Fibroblast of pulmonary artery (primary cell): ENCODE measurements around the gene NDST1.
"Not testable (repeated sequence)": the region's sequence is repeated elsewhere in the genome, so short reads cannot be mapped to it uniquely, and the experiment has no call there.

Experiments used
- DNase-seq: peaks from one replicate; pipeline ENCODE4 v3.0.0-alpha.2; 2010; ENCODE audit warnings: low read depth
- H3K4me3 ChIP-seq: replicated peaks from 2 replicates; pipeline ENCODE4 v1.5.1; 2011; ENCODE audit warnings: low read depth, mild to moderate bottlenecking, control low read depth, low read length, moderate library complexity
- CTCF ChIP-seq: IDR thresholded peaks from 2 replicates; pipeline ENCODE4 v1.5.1; 2011; ENCODE audit warnings: mild to moderate bottlenecking, control low read depth, low read length, inconsistent platforms; ENCODE audit errors: missing control alignments

Gene NDST1

GRCh38 chr5:150512368-150512747 lies 4.4 kb downstream of the NDST1 start:
- TF ChIP-seq CTCF, result no peak
- peak; percentile 51 for DNase-seq
- H3K4me3 ChIP-seq, result no peak overlapping the region

GRCh38 chr5:150513375-150514309 lies 5.7 kb downstream of the NDST1 start:
- peak; percentile 18 for TF ChIP-seq CTCF
- no peak overlapping the region for H3K4me3 ChIP-seq
- DNase-seq, result no peak

GRCh38 chr5:150514708-150515211 lies 6.8 kb downstream of the NDST1 start:
- DNase-seq, result peak; percentile 63
- TF ChIP-seq CTCF, result no peak
- H3K4me3 ChIP-seq, result no peak overlapping the region

GRCh38 chr5:150515446-150515845 lies 7.5 kb downstream of the NDST1 start:
- TF ChIP-seq CTCF, result no peak
- no peak overlapping the region for H3K4me3 ChIP-seq
- DNase-seq, result peak; percentile 67

GRCh38 chr5:150516011-150516410 lies 8.1 kb downstream of the NDST1 start:
- no peak for TF ChIP-seq CTCF
- peak; percentile 64 for DNase-seq
- H3K4me3 ChIP-seq, result no peak overlapping the region

GRCh38 chr5:150517272-150518152 lies 9.6 kb downstream of the NDST1 start:
- DNase-seq, result peak; percentile 96
- no peak for TF ChIP-seq CTCF
- H3K4me3 ChIP-seq, result no peak overlapping the region

- H3K4me3 ChIP-seq, DNase-seq: not testable (repeated sequence)
Observed at GRCh38 chr5:150518712-150519559, 11.0 kb downstream of the NDST1 start.
